DOHH2 (cell line): ENCODE data around the gene DCLRE1B.
A peak's percentile ranks its signal among the peaks of the same experiment; 100 is the strongest.

Experiments
- H3F3A ChIP-seq: fragments of 200-600 bp; sonication (generic), shearing (Covaris generic); 2 replicates; pipeline ENCODE4 v1.6.0; 2016; ENCODE audit warnings: antibody characterized with exemption, mild to moderate bottlenecking; ENCODE audit not compliant: control insufficient read depth, insufficient read depth
- H3K27ac ChIP-seq: fragments of 200-600 bp; sonication (generic); 2 replicates; pipeline ENCODE4 v1.5.1; 2014; ENCODE audit warnings: low read depth, mild to moderate bottlenecking, low read length, moderate library complexity
- H3K27me3 ChIP-seq: fragments of 200-600 bp; sonication (generic); 2 replicates; pipeline ENCODE4 v1.6.1; 2014; ENCODE audit warnings: mild to moderate bottlenecking, low read length, mixed read lengths; ENCODE audit not compliant: control insufficient read depth
- H3K36me3 ChIP-seq: fragments of 200-600 bp; sonication (generic); 2 replicates; pipeline ENCODE4 v1.6.1; 2014; ENCODE audit warnings: mild to moderate bottlenecking, low read length, moderate library complexity, mixed read lengths; ENCODE audit not compliant: control insufficient read depth
- H3K4me1 ChIP-seq: fragments of 200-600 bp; sonication (generic); 2 replicates; pipeline ENCODE4 v1.6.1; 2014; ENCODE audit warnings: mild to moderate bottlenecking, low read length, mixed read lengths; ENCODE audit not compliant: control insufficient read depth
- H3K4me2 ChIP-seq: fragments of 200-600 bp; sonication (generic); 2 replicates; pipeline ENCODE4 v1.6.0; 2014; ENCODE audit warnings: mild to moderate bottlenecking, low read length, moderate library complexity
- H3K4me3 ChIP-seq: fragments of 200-600 bp; sonication (generic); 2 replicates; pipeline ENCODE4 v1.5.1; 2014; ENCODE audit warnings: mild to moderate bottlenecking, low read length, mixed read lengths
- H3K79me2 ChIP-seq: fragments of 200-600 bp; sonication (generic); 2 replicates; pipeline ENCODE4 v1.6.1; 2014; ENCODE audit warnings: mild to moderate bottlenecking, low read length, mixed read lengths; ENCODE audit not compliant: control insufficient read depth
- H3K9me2 ChIP-seq: fragments of 200-600 bp; sonication (generic); replicated peaks from 2 replicates; pipeline ENCODE4 v1.6.1; 2014; ENCODE audit warnings: mild to moderate bottlenecking, low read length, mixed read lengths; ENCODE audit not compliant: control insufficient read depth
- H3K9me3 ChIP-seq: fragments of 200-600 bp; sonication (generic); 2 replicates; pipeline ENCODE4 v1.6.1; 2014; ENCODE audit warnings: antibody characterized with exemption, low read length, mixed read lengths; ENCODE audit not compliant: control insufficient read depth, insufficient read depth
- H4K20me1 ChIP-seq: fragments of 200-600 bp; sonication (generic); 2 replicates; pipeline ENCODE4 v1.6.0; 2014; ENCODE audit warnings: low read depth, mild to moderate bottlenecking, antibody characterized with exemption, low read length, moderate library complexity; ENCODE audit not compliant: control insufficient read depth, insufficient read depth
- CTCF ChIP-seq: fragments of 200-600 bp; sonication (generic); IDR thresholded peaks from one replicate; pipeline ENCODE4 v1.5.1; 2014; ENCODE audit warnings: antibody characterized with exemption, mild to moderate bottlenecking, low read depth, low read length; ENCODE audit not compliant: poor library complexity, severe bottlenecking
- EZH2phosphoT487 ChIP-seq: fragments of 200-600 bp; sonication (generic); IDR thresholded peaks from 2 replicates; pipeline ENCODE4 v1.6.1; 2017; ENCODE audit warnings: borderline replicate concordance, mild to moderate bottlenecking, antibody characterized with exemption, low read length, moderate library complexity, mixed read lengths

The DCLRE1B gene

DNA sequence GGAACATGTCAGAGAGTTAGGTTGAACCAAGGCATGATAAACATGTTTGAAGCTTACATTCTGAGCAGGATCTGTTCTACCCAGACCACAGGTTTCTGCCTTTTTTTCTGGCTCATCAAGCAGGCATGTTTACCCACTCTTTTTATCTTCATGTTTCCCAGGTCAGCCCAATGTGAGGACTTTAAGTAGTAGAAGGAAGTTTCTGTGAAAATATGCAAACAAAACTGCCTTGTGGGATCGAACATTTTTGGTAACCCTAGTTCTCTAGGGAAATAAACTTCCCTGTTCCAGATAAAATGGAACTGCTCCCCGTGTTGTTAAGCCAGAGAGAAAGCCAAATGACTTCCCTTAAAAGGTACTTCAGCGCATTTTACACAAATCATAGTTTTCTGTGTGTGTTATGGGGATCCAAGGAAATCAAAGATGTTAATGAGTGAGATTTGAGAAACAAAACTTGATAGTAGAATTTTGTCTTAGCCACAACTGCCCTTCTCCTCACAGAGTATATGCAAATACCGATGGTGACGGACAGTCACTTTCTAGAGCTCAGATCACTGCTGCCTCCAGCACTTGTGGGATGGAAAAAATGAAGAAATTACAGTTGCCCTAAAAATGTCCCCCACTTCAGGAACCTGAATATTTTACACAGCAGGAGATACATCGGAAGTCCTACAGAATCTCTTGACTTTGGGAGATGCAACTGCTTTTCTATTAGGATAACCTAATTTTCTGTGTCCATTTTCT lies 23.2 kb downstream of the DCLRE1B start:
- Histone ChIP-seq H3K4me1 (peaks cover 29% of the 10 kb centered on the region), H4K20me1 (0 out of 2 replicates have a peak, but pooled peaks cover 6% of the 10 kb centered on the region), H3K4me3 (peak overlapping the region; percentile 96), H3K9me2 (no peaks in the 10 kb centered on the region), H3K27me3 (0 out of 2 replicates have a peak, but pooled peaks cover 3% of the 10 kb centered on the region), H3K4me2 (peak overlapping the region; percentile 93), H3K79me2 (peaks cover 45% of the 10 kb centered on the region), H3F3A (peaks cover 9% of the 10 kb centered on the region), H3K27ac (peak overlapping the region; percentile 57), H3K9me3 (no peaks in the 10 kb centered on the region), H3K36me3 (0 out of 2 replicates have a peak, but pooled peaks cover 2% of the 10 kb centered on the region)
- TF ChIP-seq CTCF: no peak
- no peak for TF ChIP-seq EZH2phosphoT487

DNA sequence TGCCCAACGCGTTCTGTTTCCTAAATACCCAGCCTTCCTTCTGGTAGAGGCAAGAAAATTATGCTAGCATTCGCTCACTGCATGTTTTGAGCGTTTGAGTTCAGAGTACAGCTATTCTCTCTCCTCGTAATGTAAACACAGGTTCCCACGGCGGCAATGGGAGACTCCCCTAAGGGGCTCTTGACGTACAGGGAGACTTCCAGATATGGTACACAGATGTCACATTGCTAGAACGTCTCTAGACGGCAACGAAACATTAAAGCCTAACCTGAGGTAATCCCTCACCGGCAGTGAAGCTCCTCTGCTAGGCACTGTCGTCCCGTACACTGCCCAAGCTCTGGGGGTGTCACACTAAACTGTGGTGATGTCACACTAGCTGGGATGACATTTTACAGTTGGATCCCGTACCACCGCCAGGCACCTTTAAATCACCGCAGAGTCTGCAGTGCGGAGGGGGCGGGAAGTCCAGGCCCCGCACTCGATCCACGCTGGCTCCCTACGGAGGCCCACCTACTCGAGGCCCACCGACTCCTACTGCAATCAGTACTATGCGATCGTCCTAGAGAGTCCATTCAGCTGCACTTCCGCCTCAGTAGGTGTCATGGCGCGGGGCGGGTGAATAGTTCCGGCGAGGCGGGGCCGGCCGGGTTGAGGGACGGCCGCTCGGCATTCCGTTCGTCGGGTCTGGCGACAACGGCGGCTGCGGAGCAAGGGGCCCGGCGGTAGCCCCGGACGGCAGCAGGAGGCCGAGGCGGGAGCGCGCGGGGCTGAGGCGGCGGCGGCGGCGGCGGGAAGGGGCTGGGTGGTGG lies 24.0 kb downstream of the DCLRE1B start, which contains the start of gene HIPK1:
Gene HIPK1, plus strand, starts transcription at position 384 of the 809 bp plus-strand sequence.
- H3K9me2 ChIP-seq: no peaks in the 10 kb centered on the region
- H3K4me1 ChIP-seq: peaks cover 29% of the 10 kb centered on the region
- H3K27me3 ChIP-seq: 0 out of 2 replicates have a peak, but pooled peaks cover 3% of the 10 kb centered on the region
- TF ChIP-seq CTCF (no peak), EZH2phosphoT487 (no peak)
- H3K27ac ChIP-seq: peak within 1 kb of the TSS; percentile 57
- no peaks in the 10 kb centered on the region for H3K9me3 ChIP-seq
- H3F3A ChIP-seq: peaks cover 9% of the 10 kb centered on the region
- H3K79me2 ChIP-seq: peaks cover 53% of the 10 kb centered on the region
- H3K4me3 ChIP-seq: peak within 1 kb of the TSS; percentile 96
- 0 out of 2 replicates have a peak, but pooled peaks cover 5% of the 10 kb centered on the region for H3K36me3 ChIP-seq
- H4K20me1 ChIP-seq: 0 out of 2 replicates have a peak, but pooled peaks cover 6% of the 10 kb centered on the region
- H3K4me2 ChIP-seq: peak within 1 kb of the TSS; percentile 93

GRCh38 chr1:113929750-113930498 lies 24.8 kb downstream of the DCLRE1B start:
- Histone ChIP-seq H4K20me1 (0 out of 2 replicates have a peak, but pooled peaks cover 6% of the 10 kb centered on the region), H3K27me3 (no peaks in the 10 kb centered on the region), H3K27ac (peak overlapping the region; percentile 57), H3K9me3 (no peaks in the 10 kb centered on the region), H3K36me3 (0 out of 2 replicates have a peak, but pooled peaks cover 5% of the 10 kb centered on the region), H3K4me3 (peak overlapping the region; percentile 96), H3K4me2 (peak overlapping the region; percentile 93), H3K4me1 (peaks cover 29% of the 10 kb centered on the region), H3K9me2 (no peaks in the 10 kb centered on the region), H3K79me2 (peaks cover 61% of the 10 kb centered on the region), H3F3A (peaks cover 9% of the 10 kb centered on the region)
- TF ChIP-seq EZH2phosphoT487 (no peak), CTCF (peak; percentile 52)
